Calu3 (cell line): Measurements from ENCODE around the gene RNU6-8. TPM values are rescaled to one million over a fixed set of nuclear protein-coding genes. Genes with fewer than 3 reads are reported as not detected.

ENCODE experiments used
- BruUV-seq: library from RNA; stranded (reverse); fragments of 400-500 nt; replicated peaks from 2 replicates; lab custom pipeline; 2021; lab: Mats Ljungman, UMichigan
- CTCF ChIA-PET: fragments of 300-600 bp; sonication (Branson Sonifier 250); formaldehyde crosslinking; loops from one replicate; lab custom pipeline; 2022; ENCODE audit warnings: antibody characterized with exemption; lab: Charles Lee
- DNase-seq: peaks from one replicate; pipeline ENCODE4 v3.0.0; 2022
- H3K27ac Mint-ChIP-seq: one replicate; pipeline ENCODE4 v1.8.0; 2022; ENCODE audit warnings: mixed read lengths; ENCODE audit not compliant: unreplicated experiment
- H3K27me3 Mint-ChIP-seq: one replicate; pipeline ENCODE4 v1.8.0; 2022; ENCODE audit warnings: mixed read lengths; ENCODE audit not compliant: unreplicated experiment
- H3K36me3 Mint-ChIP-seq: one replicate; pipeline ENCODE4 v1.8.0; 2022; ENCODE audit warnings: mild to moderate bottlenecking, moderate library complexity, mixed read lengths; ENCODE audit not compliant: insufficient read depth, unreplicated experiment
- H3K4me1 Mint-ChIP-seq: one replicate; pipeline ENCODE4 v1.8.0; 2022; ENCODE audit warnings: mild to moderate bottlenecking, low read depth, mixed read lengths; ENCODE audit not compliant: unreplicated experiment
- H3K4me3 Mint-ChIP-seq: one replicate; pipeline ENCODE4 v1.8.0; 2022; ENCODE audit warnings: mild to moderate bottlenecking, low read depth, moderate library complexity, mixed read lengths; ENCODE audit not compliant: unreplicated experiment
- H3K9me3 Mint-ChIP-seq: one replicate; pipeline ENCODE4 v1.8.0; 2022; ENCODE audit warnings: low read depth, mixed read lengths; ENCODE audit not compliant: unreplicated experiment
- CTCF ChIP-seq: fragments of 200-600 bp; IDR thresholded peaks from one replicate; pipeline ENCODE4 v1.8.0; 2022; ENCODE audit warnings: antibody characterized with exemption; ENCODE audit not compliant: unreplicated experiment
- intact Hi-C: fragments of 100-400 bp; cut with micrococcal nuclease; formaldehyde crosslinking; loops from one replicate; pipeline ENCODE4 v1.10.0; 2022; ENCODE audit not compliant: unreplicated experiment
- total RNA-seq: library from RNA; stranded (reverse); gene quantifications from 2 replicates; pipeline ENCODE4 v1.2.3, GENCODE V29; 2022

The RNU6-8 gene
- total RNA-seq, 1 experiment from 2014 or later: not detected

DNA sequence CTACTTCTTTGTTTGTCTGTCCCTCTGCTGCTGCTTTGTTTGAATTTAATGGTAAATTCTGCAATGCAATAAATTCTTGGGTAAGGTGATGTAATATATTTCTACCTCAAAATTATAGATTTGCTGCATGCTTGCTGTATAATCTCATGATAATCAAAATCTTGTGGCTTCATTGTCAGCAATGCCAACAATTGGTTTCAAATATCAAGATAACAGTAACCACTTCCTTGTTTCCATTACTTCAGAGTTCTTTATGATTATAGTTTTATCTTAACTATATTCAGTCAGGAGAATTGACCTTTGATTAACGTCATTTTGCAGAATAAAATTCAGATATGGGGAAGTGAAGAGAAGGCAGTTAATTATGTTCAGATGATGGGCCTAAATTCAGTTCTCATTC, 30.2 kb upstream of the RNU6-8 start:
- no peak overlapping the region for H3K27ac Mint-ChIP-seq
- no peaks in the 10 kb centered on the region for H3K36me3 Mint-ChIP-seq
- intact Hi-C loops: loop anchor here (5.0 kb wide), 1 partner anchor 161 kb away; no protein-coding TSS in a partner anchor
- no peak for TF ChIP-seq CTCF
- H3K4me3 Mint-ChIP-seq: no peak overlapping the region
- no peak for DNase-seq
- no TSS peak for BruUV-seq
- CTCF ChIA-PET: interaction anchor here (0.6 kb wide), 1 partner anchor 275 kb away, joined by 6 read pairs; no protein-coding TSS in a partner anchor
- peaks cover 56% of the 10 kb centered on the region for H3K27me3 Mint-ChIP-seq
- no peaks in the 10 kb centered on the region for H3K9me3 Mint-ChIP-seq
- H3K4me1 Mint-ChIP-seq: peaks cover 30% of the 10 kb centered on the region

- Mint-ChIP-seq H3K9me3 (no peaks in the 10 kb centered on the region), H3K4me1 (peaks cover 30% of the 10 kb centered on the region), H3K27ac (no peak overlapping the region), H3K4me3 (no peak overlapping the region), H3K27me3 (peaks cover 49% of the 10 kb centered on the region), H3K36me3 (no peaks in the 10 kb centered on the region)
- no TSS peak for BruUV-seq
- no peak for TF ChIP-seq CTCF
- CTCF ChIA-PET: interaction anchor here (0.6 kb wide), 1 partner anchor 276 kb away, joined by 6 read pairs; no protein-coding TSS in a partner anchor
- intact Hi-C loops: loop anchor here (5.0 kb wide), 1 partner anchor 160 kb away; no protein-coding TSS in a partner anchor
- DNase-seq: no peak
These were observed 29.4 kb upstream of the RNU6-8 start for GRCh38 chr14:32232481-32232880.

- BruUV-seq: no TSS peak
- no peak for DNase-seq
- no peaks in the 10 kb centered on the region for H3K9me3 Mint-ChIP-seq
- H3K27me3 Mint-ChIP-seq: peaks cover 36% of the 10 kb centered on the region
- intact Hi-C loops: loop anchor here (5.0 kb wide), 1 partner anchor 158 kb away; no protein-coding TSS in a partner anchor
- H3K36me3 Mint-ChIP-seq: no peaks in the 10 kb centered on the region
- H3K4me3 Mint-ChIP-seq: no peak overlapping the region
- TF ChIP-seq CTCF: no peak
- peaks cover 40% of the 10 kb centered on the region for H3K4me1 Mint-ChIP-seq
- no peak overlapping the region for H3K27ac Mint-ChIP-seq
- CTCF ChIA-PET: no interaction called here
These were observed 27.7 kb upstream of the RNU6-8 start for GRCh38 chr14:32230695-32231280.

DNA sequence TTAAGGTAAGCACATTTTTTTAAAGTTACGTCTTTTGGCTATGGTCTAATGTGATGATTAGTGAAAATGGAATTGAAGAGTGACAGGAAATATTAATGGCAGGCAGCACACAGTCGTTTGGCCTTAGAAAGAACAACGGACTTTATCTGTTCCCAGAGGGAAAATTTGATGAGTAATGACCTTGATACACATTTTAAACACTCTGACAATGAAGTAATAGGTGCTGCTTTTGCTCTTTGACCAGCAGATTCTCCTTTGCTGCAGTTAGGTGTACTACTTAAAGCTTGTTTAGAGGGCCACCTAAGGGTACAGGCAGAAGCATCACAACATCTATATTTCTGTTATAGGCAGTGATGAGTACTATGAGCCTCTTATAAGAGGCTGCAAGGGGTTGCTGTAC, 27.1 kb upstream of the RNU6-8 start:
- Mint-ChIP-seq H3K9me3 (no peaks in the 10 kb centered on the region), H3K4me1 (peaks cover 46% of the 10 kb centered on the region), H3K4me3 (no peak overlapping the region), H3K27me3 (peaks cover 36% of the 10 kb centered on the region), H3K27ac (no peak overlapping the region), H3K36me3 (no peaks in the 10 kb centered on the region)
- CTCF ChIA-PET: no interaction called here
- no peak for TF ChIP-seq CTCF
- no TSS peak for BruUV-seq
- DNase-seq: no peak
- intact Hi-C loops: loop anchor here (5.0 kb wide), 1 partner anchor 158 kb away; no protein-coding TSS in a partner anchor
